Ovary (tissue), 9 donors: Measurements from ENCODE around the gene NAA30. TPM values are rescaled to one million over a fixed set of nuclear protein-coding genes. Genes with fewer than 3 reads are reported as not detected.

Experiments used
- DNase-seq, 5 donors: peaks; one replicate each; pipeline ENCODE4 v3.0.0-alpha.2; 2019 to 2020
- H3K27ac ChIP-seq, 2 donors: fragments of 200-600 bp; one replicate each; pipeline versions ENCODE4 v1.5.1 to v1.8.0; 2019 to 2022
- H3K27me3 ChIP-seq: fragments of 200-600 bp; one replicate; pipeline ENCODE4 v1.8.0; 2022
- H3K36me3 ChIP-seq: fragments of 200-600 bp; sonication (generic); one replicate; pipeline ENCODE4 v1.5.1; 2019
- H3K4me1 ChIP-seq: one replicate; pipeline ENCODE4 v1.8.1; 2013; ENCODE audit warnings: mild to moderate bottlenecking, moderate library complexity; ENCODE audit not compliant: insufficient read depth
- H3K4me3 ChIP-seq: fragments of 200-600 bp; sonication (generic); one replicate; pipeline ENCODE4 v1.5.1; 2017
- H3K9me3 ChIP-seq, 2 donors: fragments of 200-600 bp in 1 of 2; sonication (generic) in 1 of 2; one replicate each; pipeline versions ENCODE4 v1.5.1 to v1.8.1; 2013 to 2019; ENCODE audit warnings: mild to moderate bottlenecking in 1 of 2, moderate library complexity in 1 of 2
- CTCF ChIP-seq, 3 donors: fragments of 450-650 bp in 2 of 3; fragments of 200-600 bp in 1 of 3; IDR thresholded peaks; one replicate each; pipeline versions ENCODE4 v1.5.1 to v1.8.0; 2016 to 2022; ENCODE audit warnings: antibody characterized with exemption in 3 of 3, mild to moderate bottlenecking in 1 of 3
- EP300 ChIP-seq: sonication (generic); formaldehyde crosslinking; IDR thresholded peaks from one replicate; pipeline ENCODE4 v1.6.1; 2017; ENCODE audit warnings: antibody characterized with exemption
- POLR2A ChIP-seq: fragments of 450-650 bp; IDR thresholded peaks from one replicate; pipeline ENCODE4 v1.6.1; 2017; ENCODE audit warnings: antibody characterized with exemption, mild to moderate bottlenecking, moderate library complexity
- WGBS, 3 donors: extraction: QIAGEN DNeasy Blood & Tissue Kit in 1 of 3; methylation state at CpG; one replicate each; pipeline versions ENCODE4 v1.1.5 to v1.1.7; 2013 to 2017; 5-methylcytosine and 5-hydroxymethylcytosine counted together
- intact Hi-C, 4 donors: fragments of 100-400 bp; cut with DNase I; formaldehyde crosslinking; loops; one replicate each; pipeline versions ENCODE4 v1.11.0 to v1.15.1; 2022 to 2023
- polyA plus RNA-seq, 2 donors: library from polyadenylated mRNA; stranded (reverse); fragments of 200-250 nt in 1 of 2; fragments of 350-450 nt in 1 of 2; fragmentation: Illumina TruSeq in 1 of 2; extraction: RNeasy Lipid Tissue Mini Kit (QIAGEN cat#74804) in 1 of 2; gene quantifications; one replicate each; pipeline ENCODE4 v1.2.3, GENCODE V29; 2013 to 2014
- total RNA-seq, 7 donors: library from RNA; depleted of rRNA in 2 of 7; stranded (reverse); fragments of >200 nt in 2 of 7; fragmentation: NEBNext Ultra II Directional in 3 of 7; extraction: Animal tissue kit (Norgen Biotek cat#: 25700) in 3 of 7; gene quantifications; one replicate each; pipeline versions ENCODE4 v1.1.0 to v1.2.4, GENCODE V29; 2016 to 2023
- donor health status: DM: no; HTN: no; CAD: no; lungs with moderate emphysema.
- donor health status: DM: no; HTN: no; CAD: no.
- donor health status: Bipolar disorder and iron deficiency.
- donor health status: DM: yes; HTN: yes; CAD: no.
- donor health status: DM: no; HTN: no; CAD: no.
- donor health status: DM: yes; HTN: yes; CAD: no.

Gene NAA30
- total and polyA plus RNA-seq, 9 donors: 9.4 to 29.4 (median 17.1) TPM

- H3K4me3 ChIP-seq: no peak overlapping the region
- TF ChIP-seq CTCF (IDR thresholded peaks at IDR 0.05): no peak
- no peak for TF ChIP-seq POLR2A
- no peak for TF ChIP-seq EP300
- H3K27ac ChIP-seq: no peak overlapping the region
- H3K27me3 ChIP-seq: no peaks in the 10 kb centered on the region
- no peaks in the 10 kb centered on the region for H3K4me1 ChIP-seq
- intact Hi-C loops: no loop called here
- DNase-seq: no peak
- H3K9me3 ChIP-seq: no peaks in the 10 kb centered on the region
- WGBS, 3 donors: 14 to 18% (median 15%) methylated on average over 4 of the region's 4 CpGs
- H3K36me3 ChIP-seq: no peaks in the 10 kb centered on the region
Observed at GRCh38 chr14:57420033-57420432, 29.6 kb downstream of the NAA30 start.

- H3K36me3 ChIP-seq: no peaks in the 10 kb centered on the region
- H3K27ac ChIP-seq: no peak overlapping the region
- intact Hi-C loops: no loop called here
- no peaks in the 10 kb centered on the region for H3K27me3 ChIP-seq
- 83 to 93% (median 92%) methylated on average over 3 of the region's 3 CpGs for WGBS, 3 donors
- no peak for TF ChIP-seq CTCF (IDR thresholded peaks at IDR 0.05)
- TF ChIP-seq EP300: no peak
- no peak for TF ChIP-seq POLR2A
- H3K4me3 ChIP-seq: no peak overlapping the region
- H3K9me3 ChIP-seq: no peaks in the 10 kb centered on the region
- DNase-seq: no peak
- no peaks in the 10 kb centered on the region for H3K4me1 ChIP-seq
Observed at GRCh38 chr14:57420986-57421385, 30.6 kb downstream of the NAA30 start.

GRCh38 chr14:57435923-57436322 lies 45.5 kb downstream of the NAA30 start:
- intact Hi-C loops: no loop called here
- Histone ChIP-seq H3K36me3 (no peaks in the 10 kb centered on the region), H3K4me3 (no peak overlapping the region), H3K27ac (no peak overlapping the region), H3K27me3 (no peaks in the 10 kb centered on the region), H3K9me3 (no peaks in the 10 kb centered on the region), H3K4me1 (no peaks in the 10 kb centered on the region)
- DNase-seq: no peak
- no peak for TF ChIP-seq CTCF (IDR thresholded peaks at IDR 0.05)
- no peak for TF ChIP-seq POLR2A
- no peak for TF ChIP-seq EP300

- Histone ChIP-seq H3K4me3 (no peak overlapping the region), H3K27ac (no peak overlapping the region), H3K4me1 (no peaks in the 10 kb centered on the region), H3K36me3 (no peaks in the 10 kb centered on the region), H3K9me3 (no peaks in the 10 kb centered on the region), H3K27me3 (no peaks in the 10 kb centered on the region)
- TF ChIP-seq EP300 (no peak), CTCF (IDR thresholded peaks at IDR 0.05) (no peak), POLR2A (no peak)
- intact Hi-C loops: no loop called here
- 56 to 69% (median 65%) methylated on average over 5 of the region's 5 CpGs for WGBS, 3 donors
- DNase-seq: no peak
Observed at GRCh38 chr14:57461777-57462320, 71.5 kb downstream of the NAA30 start.

GRCh38 chr14:57462551-57462950 lies 72.2 kb downstream of the NAA30 start:
- H3K36me3 ChIP-seq: no peaks in the 10 kb centered on the region
- intact Hi-C loops: no loop called here
- TF ChIP-seq POLR2A (no peak), CTCF (IDR thresholded peaks at IDR 0.05) (no peak), EP300 (no peak)

More at GRCh38 chr14:57462551-57462950, 72.2 kb downstream of the NAA30 start:
- Histone ChIP-seq H3K9me3 (no peaks in the 10 kb centered on the region), H3K4me3 (no peak overlapping the region), H3K27me3 (no peaks in the 10 kb centered on the region), H3K27ac (no peak overlapping the region), H3K4me1 (no peaks in the 10 kb centered on the region)
- DNase-seq: no peak
- 83 to 92% (median 90%) methylated on average over 3 of the region's 3 CpGs for WGBS, 3 donors
